SK-N-SH treated with all-trans-retinoic acid at 6 μM for 48 hours (cell line): ENCODE results near the gene KAT5.
A peak's percentile ranks its signal among the peaks of the same experiment; 100 is the strongest.
"Not testable (repeated sequence)": the region's sequence is repeated elsewhere in the genome, so short reads cannot be mapped to it uniquely, and the experiment has no call there.

ENCODE experiments used
- ATAC-seq: fragments of 200-7000 bp; cut with Tn5 transposase; 3 replicates; pipeline ENCODE4 v1.9.1; 2020; ENCODE audit warnings: mild to moderate bottlenecking, moderate library complexity
- ARNTL ChIP-seq: fragments of 450-650 bp; formaldehyde crosslinking; IDR thresholded peaks from 2 replicates; pipeline ENCODE4 v1.5.0; 2020; ENCODE audit warnings: low read depth, mild to moderate bottlenecking, moderate library complexity, borderline replicate concordance
- CREB5 ChIP-seq: fragments of 250-450 bp; sonication (Bioruptor Pico); IDR thresholded peaks from 2 replicates; pipeline ENCODE4 v1.5.1; 2020; ENCODE audit warnings: low read depth, mild to moderate bottlenecking, moderate library complexity
- CSDC2 ChIP-seq: fragments of 250-450 bp; sonication (Bioruptor Pico); IDR thresholded peaks from 2 replicates; pipeline ENCODE4 v1.5.0; 2020; ENCODE audit warnings: mild to moderate bottlenecking, moderate library complexity
- ESRRG ChIP-seq: fragments of 250-450 bp; sonication (Bioruptor Pico); IDR thresholded peaks from 2 replicates; pipeline ENCODE4 v1.6.1; 2021; ENCODE audit warnings: mild to moderate bottlenecking
- ISL1 ChIP-seq: fragments of 250-450 bp; sonication (Bioruptor Pico); IDR thresholded peaks from 2 replicates; pipeline ENCODE4 v2.1.2; 2022; ENCODE audit warnings: mild to moderate bottlenecking, moderate library complexity
- OSR1 ChIP-seq: fragments of 250-450 bp; sonication (Bioruptor Pico); IDR thresholded peaks from 2 replicates; pipeline ENCODE4 v1.8.0; 2022; ENCODE audit warnings: moderate library complexity, mild to moderate bottlenecking, inconsistent platforms
- PATZ1 ChIP-seq: fragments of 250-450 bp; sonication (Bioruptor Pico); IDR thresholded peaks from 2 replicates; pipeline ENCODE4 v1.8.0; 2020; ENCODE audit warnings: mild to moderate bottlenecking, moderate library complexity, borderline replicate concordance
- POU6F1 ChIP-seq: fragments of 250-450 bp; sonication (Bioruptor Pico); IDR thresholded peaks from 2 replicates; pipeline ENCODE4 v1.8.0; 2021; ENCODE audit warnings: low read depth, mild to moderate bottlenecking, moderate library complexity, borderline replicate concordance
- PPARA ChIP-seq: fragments of 250-450 bp; sonication (Bioruptor Pico); IDR thresholded peaks from 2 replicates; pipeline ENCODE4 v1.5.0; 2020; ENCODE audit warnings: mild to moderate bottlenecking, borderline replicate concordance
- RARB ChIP-seq: fragments of 250-450 bp; sonication (Bioruptor Pico); IDR thresholded peaks from 2 replicates; pipeline ENCODE4 v1.8.0; 2021; ENCODE audit warnings: mild to moderate bottlenecking, moderate library complexity
- SNAI2 ChIP-seq: fragments of 250-450 bp; sonication (Bioruptor Pico); IDR thresholded peaks from 2 replicates; pipeline ENCODE4 v1.5.0; 2020; ENCODE audit warnings: mild to moderate bottlenecking, moderate library complexity
- TOX ChIP-seq: fragments of 250-450 bp; sonication (Bioruptor Pico); IDR thresholded peaks from 2 replicates; pipeline ENCODE4 v1.8.0; 2021; ENCODE audit warnings: mild to moderate bottlenecking, moderate library complexity, borderline replicate concordance
- TSHZ2 ChIP-seq: fragments of 250-450 bp; sonication (Bioruptor Pico); IDR thresholded peaks from 2 replicates; pipeline ENCODE4 v1.5.0; 2020; ENCODE audit warnings: mild to moderate bottlenecking, moderate library complexity
- ZC3H10 ChIP-seq: fragments of 250-450 bp; sonication (Bioruptor Pico); IDR thresholded peaks from 2 replicates; pipeline ENCODE4 v1.5.1; 2021; ENCODE audit warnings: mild to moderate bottlenecking, moderate library complexity
- ZFP3 ChIP-seq: fragments of 250-450 bp; sonication (Bioruptor Pico); IDR thresholded peaks from 2 replicates; pipeline ENCODE4 v1.5.0; 2020; ENCODE audit warnings: mild to moderate bottlenecking, moderate library complexity
- ZNF565 ChIP-seq: fragments of 450-650 bp; formaldehyde crosslinking; conservative IDR thresholded peaks from 2 replicates; pipeline ENCODE4 v1.5.0; 2020; ENCODE audit warnings: low read depth, mild to moderate bottlenecking, moderate library complexity
- ZNF8 ChIP-seq: fragments of 450-650 bp; formaldehyde crosslinking; IDR thresholded peaks from 2 replicates; pipeline ENCODE4 v1.5.0; 2020; ENCODE audit warnings: mild to moderate bottlenecking, moderate library complexity

Gene KAT5

GRCh38 chr11:65766535-65766934, 54.5 kb downstream of the KAT5 start:
- TF ChIP-seq ZC3H10 (CRISPR knock-in tag) (no peak), ARNTL (no peak), POU6F1 (no peak), ESRRG (no peak), ISL1 (CRISPR knock-in tag) (no peak), ZFP3 (CRISPR knock-in tag) (no peak), SNAI2 (no peak), ZNF8 (CRISPR knock-in tag) (no peak), TOX (CRISPR knock-in tag) (no peak), RARB (CRISPR knock-in tag) (no peak), CSDC2 (CRISPR knock-in tag) (no peak), TSHZ2 (CRISPR knock-in tag) (no peak), OSR1 (CRISPR knock-in tag) (no peak), ZNF565 (CRISPR knock-in tag) (no peak)
- ATAC-seq, result peak; percentile 58

- ATAC-seq, result no peak
- no peak for TF ChIP-seq OSR1 (CRISPR knock-in tag)
- no peak for TF ChIP-seq ARNTL
- TF ChIP-seq PPARA (CRISPR knock-in tag), result no peak
- no peak for TF ChIP-seq ZNF8 (CRISPR knock-in tag)
- TF ChIP-seq PATZ1 (CRISPR knock-in tag), result no peak
- TF ChIP-seq CREB5 (CRISPR knock-in tag), result no peak
These were observed 55.4 kb downstream of the KAT5 start for GRCh38 chr11:65767406-65767805.

GRCh38 chr11:65767806-65768205, 55.8 kb downstream of the KAT5 start:
- ATAC-seq, result not testable (repeated sequence)
